Naive thymus-derived CD4-positive, alpha-beta T cell (primary cell): ENCODE data around the gene CHRNB2. TPM values are rescaled to one million over a fixed set of nuclear protein-coding genes. Genes with fewer than 3 reads are reported as not detected.

Experiments used
- ATAC-seq: fragments of 150-1000 bp; cut with Tn5 transposase; 2 replicates; pipeline ENCODE4 v1.10.0; 2021; ENCODE audit warnings: mild to moderate bottlenecking, moderate library complexity
- CTCF ChIA-PET: fragments of 350-600 bp; sonication (Branson Sonifier 250); formaldehyde crosslinking; loops from one replicate; lab custom pipeline; 2021; ENCODE audit warnings: antibody characterized with exemption; lab: Charles Lee
- POLR2A ChIA-PET: fragments of 350-600 bp; sonication (Branson Sonifier 250); formaldehyde crosslinking; loops from one replicate; lab custom pipeline; 2021; ENCODE audit warnings: antibody characterized with exemption, inconsistent platforms; lab: Charles Lee
- DNase-seq, 9 donors: peaks; one replicate each; pipeline versions ENCODE4 v3.0.0 to v3.0.0-alpha.2; 2020 to 2022; ENCODE audit warnings: mixed read lengths in 1 of 9
- H3K27ac ChIP-seq: one replicate; pipeline ENCODE4 v1.7.0; 2013; ENCODE audit warnings: mild to moderate bottlenecking, low read depth, low read length, moderate library complexity
- H3K27me3 ChIP-seq, 2 donors: one replicate each; pipeline ENCODE4 v1.7.0; 2013; ENCODE audit warnings: low read length in 2 of 2, mild to moderate bottlenecking in 2 of 2, moderate library complexity in 2 of 2; ENCODE audit not compliant: control insufficient read depth in 2 of 2, insufficient read depth in 2 of 2
- H3K36me3 ChIP-seq, 3 experiments: 1 replicate in 2 of 3; 2 replicates in 1 of 3; pipeline ENCODE4 v1.7.0; 2013; ENCODE audit warnings: low read length in 3 of 3, mild to moderate bottlenecking in 3 of 3, moderate library complexity in 1 of 3; ENCODE audit not compliant: insufficient read depth in 3 of 3, control insufficient read depth in 2 of 3
- H3K4me1 ChIP-seq, 2 donors: one replicate each; pipeline ENCODE4 v1.7.0; 2013; ENCODE audit warnings: low read length in 2 of 2, mild to moderate bottlenecking in 2 of 2, moderate library complexity in 1 of 2; ENCODE audit not compliant: control insufficient read depth in 2 of 2, insufficient read depth in 2 of 2
- H3K4me3 ChIP-seq: 2 replicates; pipeline ENCODE4 v1.7.0; 2013; ENCODE audit warnings: mild to moderate bottlenecking, low read length
- H3K9me3 ChIP-seq, 3 experiments: 1 replicate in 2 of 3; 2 replicates in 1 of 3; pipeline ENCODE4 v1.7.0; 2013; ENCODE audit warnings: low read length in 3 of 3; ENCODE audit not compliant: control insufficient read depth in 2 of 3
- H3K27ac Mint-ChIP-seq, 9 donors: one replicate each; pipeline ENCODE4 v1.8.0; 2020 to 2022; ENCODE audit warnings: mixed read lengths in 9 of 9, mild to moderate bottlenecking in 8 of 9, moderate library complexity in 5 of 9, inconsistent platforms in 2 of 9
- H3K27me3 Mint-ChIP-seq, 5 donors: one replicate each; pipeline ENCODE4 v1.8.0; 2021 to 2022; ENCODE audit warnings: mixed read lengths in 5 of 5, mild to moderate bottlenecking in 1 of 5
- H3K36me3 Mint-ChIP-seq, 5 donors: one replicate each; pipeline ENCODE4 v1.8.0; 2020 to 2022; ENCODE audit warnings: mixed read lengths in 5 of 5, mild to moderate bottlenecking in 3 of 5, inconsistent platforms in 1 of 5
- H3K4me1 Mint-ChIP-seq, 7 donors: one replicate each; pipeline ENCODE4 v1.8.0; 2020 to 2022; ENCODE audit warnings: mixed read lengths in 7 of 7, mild to moderate bottlenecking in 3 of 7, inconsistent platforms in 1 of 7
- H3K4me3 Mint-ChIP-seq, 10 donors: one replicate each; pipeline ENCODE4 v1.8.0; 2020 to 2022; ENCODE audit warnings: mild to moderate bottlenecking in 10 of 10, mixed read lengths in 10 of 10, moderate library complexity in 6 of 10, inconsistent platforms in 2 of 10
- H3K9me3 Mint-ChIP-seq, 11 donors: one replicate each; pipeline ENCODE4 v1.8.0; 2020 to 2022; ENCODE audit warnings: mixed read lengths in 11 of 11, mild to moderate bottlenecking in 4 of 11, inconsistent platforms in 1 of 11, moderate library complexity in 1 of 11
- intact Hi-C, 2 donors: fragments of 100-400 bp; cut with micrococcal nuclease; formaldehyde crosslinking; loops; one replicate each; pipeline ENCODE4 v1.15.1; 2023
- polyA plus RNA-seq, 2 donors: library from polyadenylated mRNA; unstranded; fragments of 300-500 nt; fragmentation: Illumina TruSeq; gene quantifications; one replicate each; pipeline ENCODE4 v1.2.3, GENCODE V29; 2021
- total RNA-seq, 6 experiments: library from RNA in 5 of 6; stranded (reverse) in 5 of 6; gene quantifications; 1 replicate in 5 of 6; 2 replicates in 1 of 6; pipeline ENCODE4 v1.2.3 and lab custom pipeline; 2021 to 2026

CHRNB2 gene
- total and polyA plus RNA-seq, 7 experiments from 2014 or later = not detected

DNA sequence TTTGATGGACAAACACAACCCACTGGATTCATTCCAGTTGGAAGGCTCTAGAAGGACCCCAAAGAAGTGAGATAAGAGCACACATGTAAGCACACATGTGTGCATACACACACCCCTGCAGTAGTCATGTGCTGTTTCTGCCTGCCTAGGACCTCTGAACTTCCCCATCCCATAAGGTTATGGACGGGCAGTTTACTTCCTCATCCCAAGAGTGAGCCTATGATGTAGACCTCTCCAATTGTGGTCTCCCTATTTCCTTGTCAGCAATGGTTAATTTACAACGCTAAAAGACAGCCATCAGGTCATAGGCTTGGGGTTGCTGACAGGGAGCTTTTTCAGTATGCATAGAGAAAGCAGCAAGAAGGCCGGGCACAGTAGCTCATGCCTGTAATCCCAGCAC, 55.8 kb downstream of the CHRNB2 start:
- DNase-seq (no peak), ATAC-seq (peak; percentile 30)
- H3K27ac Mint-ChIP-seq = peak overlapping the region in 3 of 9 donors; percentile 5 to 80 (median 6)
- Histone ChIP-seq H3K4me1 (peaks cover 13 to 26% of the 10 kb centered on the region in 2 donors), H3K4me3 (no peak overlapping the region), H3K27me3 (no peaks in the 10 kb centered on the region), H3K9me3 (no peaks in the 10 kb centered on the region), H3K27ac (no peak overlapping the region), H3K36me3 (peaks cover 0 to 15% (median 7%) of the 10 kb centered on the region in 3 experiments)
- ChIA-PET CTCF (interaction anchor here (0.5 to 0.6 kb wide), 2 partner anchors 9 to 15 kb away, joined by 3 to 4 read pairs; no protein-coding TSS in a partner anchor), POLR2A (interaction anchor here (0.7 to 1.4 kb wide), 4 partner anchors 12 to 15 kb away, joined by 3 to 8 read pairs (median 4); partner anchors contain the start of gene ADAR)
- H3K27me3 Mint-ChIP-seq = no peaks in the 10 kb centered on the region
- intact Hi-C loops = no loop called here
- H3K4me3 Mint-ChIP-seq = peak overlapping the region in 2 of 10 donors; percentile 6 to 17
- H3K36me3 Mint-ChIP-seq = peaks cover 0 to 16% (median 3%) of the 10 kb centered on the region in 5 donors
- H3K9me3 Mint-ChIP-seq = peaks cover 0 to 3% (median 0%) of the 10 kb centered on the region in 11 donors
- H3K4me1 Mint-ChIP-seq = peaks cover 31 to 77% (median 69%) of the 10 kb centered on the region in 7 donors

DNA sequence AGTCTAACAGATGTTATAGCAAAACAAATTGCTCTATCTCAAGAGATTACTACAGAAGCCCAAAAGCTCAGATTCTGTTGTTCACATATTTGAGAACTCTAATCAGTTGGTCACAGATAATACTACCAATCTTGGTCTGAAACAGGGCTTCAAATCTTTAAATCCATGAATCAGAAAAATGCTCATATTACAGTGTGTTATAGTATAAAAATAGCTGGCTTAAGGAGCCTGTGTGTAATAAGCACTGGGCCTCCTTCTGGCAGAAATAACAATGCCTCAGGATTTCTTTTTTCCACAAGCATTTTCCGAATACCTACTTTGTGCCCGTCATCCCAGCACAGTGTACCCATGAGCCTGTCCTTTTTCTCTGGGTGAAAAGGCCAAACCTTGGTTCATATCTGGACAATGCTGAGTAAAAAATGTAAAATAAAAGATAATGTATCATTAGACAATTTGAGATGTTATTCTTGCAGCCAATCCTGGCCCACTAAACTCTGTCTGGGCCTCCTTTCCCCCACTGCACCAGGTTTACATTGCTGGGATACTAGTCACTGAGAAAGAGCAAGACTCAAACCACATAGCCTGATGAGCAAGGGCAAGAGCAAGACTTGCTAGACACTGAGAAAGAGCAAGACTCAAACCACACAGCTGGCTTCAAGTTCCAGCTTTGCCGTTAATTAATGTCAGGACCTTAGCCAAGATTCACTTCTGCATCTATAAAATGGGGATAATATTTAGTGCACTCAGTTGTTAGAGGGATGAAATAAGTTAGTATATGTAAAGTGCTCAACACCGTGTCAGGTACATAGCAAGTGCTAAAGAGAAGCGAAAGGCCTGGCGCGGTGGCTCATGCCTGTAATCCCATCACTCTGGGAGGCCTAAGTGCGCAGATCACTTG, 57.4 kb downstream of the CHRNB2 start:
- Mint-ChIP-seq H3K27ac (peak overlapping the region in 5 of 9 donors; percentile 16 to 82 (median 28)), H3K4me3 (peak overlapping the region in 9 of 10 donors; percentile 25 to 57 (median 45))
- CTCF ChIA-PET = interaction anchor here (1.0 to 1.8 kb wide), 2 partner anchors 21 to 65 kb away, joined by 4 to 10 read pairs; no protein-coding TSS in a partner anchor

GRCh38 chr1:154626456-154627256, 59.1 kb downstream of the CHRNB2 start:
- H3K4me1 ChIP-seq = peaks cover 15 to 24% of the 10 kb centered on the region in 2 donors
- DNase-seq (peak in 4 of 9 donors; percentile 37 to 46 (median 40)), ATAC-seq (peak; percentile 42)
- peaks cover 24 to 62% (median 53%) of the 10 kb centered on the region in 7 donors for H3K4me1 Mint-ChIP-seq
- peak overlapping the region; percentile 99 for H3K27ac ChIP-seq
- no peaks in the 10 kb centered on the region for H3K27me3 ChIP-seq
- peak overlapping the region; percentile 98 to 100 (median 99) for H3K27ac Mint-ChIP-seq
- peak overlapping the region; percentile 85 to 100 (median 94) for H3K4me3 Mint-ChIP-seq
- peaks cover 0 to 7% (median 0%) of the 10 kb centered on the region in 3 experiments for H3K9me3 ChIP-seq
- intact Hi-C loops = loop anchor here (1.0 to 5.0 kb wide), 6 partner anchors 18 to 954 kb away; partner anchors contain the start of genes ADAR (in 2 of the 2), ATP8B2 (in 1 of the 2), EFNA4 (in 1 of the 2) and ILF2 (in 1 of the 2)
- H3K9me3 Mint-ChIP-seq = peaks cover 6 to 21% (median 12%) of the 10 kb centered on the region in 11 donors
- H3K4me3 ChIP-seq = peak overlapping the region; percentile 72
- H3K36me3 ChIP-seq = peaks cover 0 to 15% (median 3%) of the 10 kb centered on the region in 3 experiments
- POLR2A ChIA-PET = interaction anchor here (0.8 to 3.3 kb wide), 6 partner anchors 9 to 130 kb away, joined by 4 to 20 read pairs (median 8); partner anchors contain the start of gene ADAR
- peaks cover 0 to 14% (median 0%) of the 10 kb centered on the region in 5 donors for H3K27me3 Mint-ChIP-seq
- CTCF ChIA-PET = interaction anchor here (1.4 to 1.8 kb wide), 2 partner anchors 16 to 67 kb away, joined by 4 to 10 read pairs; no protein-coding TSS in a partner anchor
- peaks cover 3 to 21% (median 12%) of the 10 kb centered on the region in 5 donors for H3K36me3 Mint-ChIP-seq

More for the DNA sequence above, 57.4 kb downstream of the CHRNB2 start:
- H3K36me3 ChIP-seq = peaks cover 0 to 15% (median 3%) of the 10 kb centered on the region in 3 experiments
- peaks cover 15 to 26% of the 10 kb centered on the region in 2 donors for H3K4me1 ChIP-seq
- DNase-seq (no peak), ATAC-seq (no peak)
- intact Hi-C loops = loop anchor here (5.0 kb wide), 4 partner anchors 298 to 953 kb away; partner anchors contain the start of genes ATP8B2 (in 1 of the 2), EFNA4 (in 1 of the 2), ILF2 (in 1 of the 2) and UBAP2L (in 1 of the 2)
- no peaks in the 10 kb centered on the region for H3K27me3 ChIP-seq
- Mint-ChIP-seq H3K27me3 (peaks cover 0 to 4% (median 0%) of the 10 kb centered on the region in 5 donors), H3K4me1 (peaks cover 26 to 70% (median 63%) of the 10 kb centered on the region in 7 donors), H3K9me3 (peaks cover 6 to 15% (median 11%) of the 10 kb centered on the region in 11 donors), H3K36me3 (peaks cover 2 to 19% (median 12%) of the 10 kb centered on the region in 5 donors)
- POLR2A ChIA-PET = interaction anchor here (1.1 to 3.3 kb wide), 4 partner anchors 14 to 20 kb away, joined by 4 to 20 read pairs (median 12); partner anchors contain the start of gene ADAR
- no peak overlapping the region for H3K4me3 ChIP-seq
- H3K9me3 ChIP-seq = peaks cover 0 to 7% (median 0%) of the 10 kb centered on the region in 3 experiments
- no peak overlapping the region for H3K27ac ChIP-seq

GRCh38 chr1:154627257-154628120, 59.9 kb downstream of the CHRNB2 start:
- peaks cover 15% of the 10 kb centered on the region in 2 donors for H3K4me1 ChIP-seq
- POLR2A ChIA-PET = interaction anchor here (0.9 to 3.3 kb wide), 9 partner anchors 8 to 131 kb away, joined by 3 to 20 read pairs (median 4); partner anchors contain the start of gene ADAR
- H3K27ac Mint-ChIP-seq = peak overlapping the region; percentile 98 to 100 (median 99)
- peaks cover 0 to 20% (median 7%) of the 10 kb centered on the region in 5 donors for H3K27me3 Mint-ChIP-seq
- H3K4me1 Mint-ChIP-seq = peaks cover 20 to 54% (median 44%) of the 10 kb centered on the region in 7 donors
- no peaks in the 10 kb centered on the region for H3K27me3 ChIP-seq
- DNase-seq (peak; percentile 78 to 92 (median 90)), ATAC-seq (peak; percentile 81)
- peak overlapping the region; percentile 85 to 100 (median 94) for H3K4me3 Mint-ChIP-seq
- intact Hi-C loops = loop anchor here (1.0 to 5.0 kb wide), 8 partner anchors 19 to 955 kb away; partner anchors contain the start of genes ADAR (in 2 of the 2), ATP8B2 (in 1 of the 2), EFNA4 (in 1 of the 2) and ILF2 (in 1 of the 2)
- H3K36me3 ChIP-seq = peaks cover 0 to 15% (median 3%) of the 10 kb centered on the region in 3 experiments
- peaks cover 6 to 21% (median 12%) of the 10 kb centered on the region in 11 donors for H3K9me3 Mint-ChIP-seq
- peak overlapping the region; percentile 72 for H3K4me3 ChIP-seq
- CTCF ChIA-PET = interaction anchor here (0.6 to 1.8 kb wide), 3 partner anchors 17 to 67 kb away, joined by 4 to 10 read pairs (median 6); no protein-coding TSS in a partner anchor
- peaks cover 0 to 7% (median 0%) of the 10 kb centered on the region in 3 experiments for H3K9me3 ChIP-seq
- peak overlapping the region; percentile 99 for H3K27ac ChIP-seq
- H3K36me3 Mint-ChIP-seq = peaks cover 3 to 21% (median 12%) of the 10 kb centered on the region in 5 donors

DNA sequence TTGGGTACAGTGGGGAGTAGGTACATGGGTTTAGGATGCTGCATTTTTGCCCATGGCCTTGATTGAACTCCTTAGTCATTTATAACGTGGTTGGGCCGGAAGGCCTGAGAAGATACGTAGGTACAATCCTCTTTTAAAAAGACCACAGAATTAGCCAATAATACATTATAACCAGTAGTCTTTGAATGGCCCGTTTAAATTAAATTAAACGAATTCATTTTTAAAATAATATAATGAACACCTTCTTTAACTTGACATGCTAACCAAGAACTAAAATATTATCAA, 60.5 kb downstream of the CHRNB2 start:
- intact Hi-C loops = loop anchor here (1.0 to 5.0 kb wide), 6 partner anchors 163 to 956 kb away; partner anchors contain the start of genes ATP8B2 (in 1 of the 2), EFNA4 (in 1 of the 2), ILF2 (in 1 of the 2) and PMVK (in 1 of the 2)

More for the DNA sequence above, 60.5 kb downstream of the CHRNB2 start:
- Mint-ChIP-seq H3K27me3 (peaks cover 0 to 20% (median 8%) of the 10 kb centered on the region in 5 donors), H3K4me3 (peak overlapping the region; percentile 85 to 100 (median 94)), H3K36me3 (peaks cover 3 to 21% (median 12%) of the 10 kb centered on the region in 5 donors), H3K4me1 (peaks cover 15 to 48% (median 39%) of the 10 kb centered on the region in 7 donors), H3K27ac (peak overlapping the region; percentile 98 to 100 (median 99)), H3K9me3 (peaks cover 6 to 21% (median 12%) of the 10 kb centered on the region in 11 donors)
- CTCF ChIA-PET = interaction anchor here (0.5 to 0.6 kb wide), 2 partner anchors 23 to 30 kb away, joined by 3 to 6 read pairs; no protein-coding TSS in a partner anchor
- Histone ChIP-seq H3K9me3 (peaks cover 0 to 7% (median 0%) of the 10 kb centered on the region in 3 experiments), H3K4me1 (peaks cover 14 to 15% of the 10 kb centered on the region in 2 donors), H3K27me3 (no peaks in the 10 kb centered on the region), H3K4me3 (peak overlapping the region; percentile 72), H3K36me3 (peaks cover 0 to 15% (median 3%) of the 10 kb centered on the region in 3 experiments), H3K27ac (peak overlapping the region; percentile 99)
- POLR2A ChIA-PET = interaction anchor here (0.7 to 2.9 kb wide), 10 partner anchors 17 to 158 kb away, joined by 3 to 12 read pairs (median 4); partner anchors contain the start of gene ADAR
- no peak for ATAC-seq
- no peak for DNase-seq
